GM18951 (cell line): ENCODE results near the gene COMT.

Experiments used
- POLR2A ChIP-seq: IDR thresholded peaks from 4 replicates; pipeline ENCODE4 v1.6.1; 2011; ENCODE audit warnings: mild to moderate bottlenecking; ENCODE audit not compliant: insufficient read length, insufficient read depth; ENCODE audit errors: extremely low read depth
- in situ Hi-C: fragments of 300-500 bp; cut with MboI; formaldehyde crosslinking; loops from one replicate; pipeline ENCODE4 v1.12.0; 2022; ENCODE audit warnings: low sequenced_read_pairs, mixed read lengths, inconsistent platforms; ENCODE audit not compliant: unreplicated experiment

COMT gene

DNA sequence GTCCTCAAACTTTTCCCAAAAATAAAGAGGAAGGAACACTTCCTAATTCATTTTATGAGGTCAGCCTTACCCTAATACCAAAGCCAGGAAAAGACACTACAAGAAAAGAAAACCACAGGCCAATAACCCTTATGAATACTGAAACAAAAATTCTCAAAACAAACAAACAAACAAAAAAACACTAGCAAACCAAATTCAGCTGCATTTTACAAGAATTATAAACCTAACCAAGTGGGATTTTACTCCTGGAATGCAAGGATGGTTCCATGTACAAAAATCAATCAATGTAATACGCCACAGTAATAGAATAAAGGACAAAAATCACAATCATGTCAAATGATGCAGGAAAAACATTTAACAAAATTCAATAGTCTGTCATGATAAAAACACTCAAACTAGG is 61.7 kb downstream of the COMT start:
- TF ChIP-seq POLR2A: no peak
- in situ Hi-C loops: no loop called here

- in situ Hi-C loops: no loop called here
- no peak for TF ChIP-seq POLR2A
Observed at GRCh38 chr22:20004464-20004863, 62.9 kb downstream of the COMT start.

DNA sequence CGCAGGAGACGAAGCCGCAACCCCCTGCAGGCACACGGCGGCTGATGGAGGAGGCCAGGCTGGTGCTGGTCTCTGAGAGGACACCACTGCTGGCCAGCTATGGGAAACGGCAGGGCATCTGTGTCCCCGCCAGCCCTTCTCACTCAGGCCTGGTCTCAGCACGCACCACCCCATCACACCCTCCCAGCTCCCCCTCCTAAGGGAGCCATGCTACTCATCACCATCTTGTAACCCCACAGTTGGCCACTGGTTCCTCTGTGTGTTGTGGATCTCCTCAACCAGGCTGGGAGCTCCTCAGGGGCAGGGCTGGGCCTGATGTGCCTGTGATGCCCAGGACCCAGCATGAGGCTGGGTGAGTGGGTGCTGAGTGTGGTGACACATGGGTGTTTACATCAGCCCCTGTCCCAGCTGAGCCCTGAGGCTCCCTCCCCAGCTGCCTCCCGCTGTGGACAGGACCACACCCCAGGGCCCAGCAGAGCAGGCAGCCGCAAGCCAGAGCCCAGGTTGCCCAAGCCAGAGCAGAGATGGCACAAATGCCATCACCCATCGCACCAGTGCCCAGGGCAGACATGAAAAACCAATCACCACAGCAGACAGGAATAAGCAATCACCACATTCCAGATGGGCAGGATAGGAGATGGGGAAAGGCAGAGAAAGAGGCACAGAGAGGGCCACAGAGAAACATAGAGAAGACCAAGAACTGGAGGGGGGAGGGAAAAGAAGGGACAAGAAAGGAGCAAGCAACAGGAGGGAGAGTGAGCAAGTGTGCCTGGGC is 66.8 kb downstream of the COMT start:
- TF ChIP-seq POLR2A: no peak
- in situ Hi-C loops: no loop called here

DNA sequence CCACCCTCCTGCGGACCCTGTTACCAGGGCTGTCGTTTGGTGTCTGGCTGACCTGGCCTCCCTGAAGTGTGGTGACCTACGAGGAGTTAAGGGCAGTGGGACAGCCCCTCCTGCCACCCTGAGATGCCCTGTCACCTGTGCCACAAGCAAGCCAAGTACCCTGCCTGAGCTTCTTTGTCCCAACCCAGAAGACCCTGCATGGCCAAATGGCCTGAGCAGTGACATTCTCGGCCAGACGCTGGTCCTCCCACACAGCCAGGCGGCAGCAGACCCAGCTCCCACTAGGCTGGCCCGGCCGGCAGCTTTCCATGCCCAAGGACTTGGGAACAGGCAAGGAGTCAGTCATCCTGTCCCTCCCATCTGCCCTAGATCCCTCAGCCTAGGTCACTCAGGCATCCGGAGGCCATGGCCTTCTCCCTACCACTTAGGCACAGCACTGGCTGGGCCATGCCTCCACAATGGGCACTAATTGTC is 67.5 kb downstream of the COMT start:
- no peak for TF ChIP-seq POLR2A
- in situ Hi-C loops: no loop called here

DNA sequence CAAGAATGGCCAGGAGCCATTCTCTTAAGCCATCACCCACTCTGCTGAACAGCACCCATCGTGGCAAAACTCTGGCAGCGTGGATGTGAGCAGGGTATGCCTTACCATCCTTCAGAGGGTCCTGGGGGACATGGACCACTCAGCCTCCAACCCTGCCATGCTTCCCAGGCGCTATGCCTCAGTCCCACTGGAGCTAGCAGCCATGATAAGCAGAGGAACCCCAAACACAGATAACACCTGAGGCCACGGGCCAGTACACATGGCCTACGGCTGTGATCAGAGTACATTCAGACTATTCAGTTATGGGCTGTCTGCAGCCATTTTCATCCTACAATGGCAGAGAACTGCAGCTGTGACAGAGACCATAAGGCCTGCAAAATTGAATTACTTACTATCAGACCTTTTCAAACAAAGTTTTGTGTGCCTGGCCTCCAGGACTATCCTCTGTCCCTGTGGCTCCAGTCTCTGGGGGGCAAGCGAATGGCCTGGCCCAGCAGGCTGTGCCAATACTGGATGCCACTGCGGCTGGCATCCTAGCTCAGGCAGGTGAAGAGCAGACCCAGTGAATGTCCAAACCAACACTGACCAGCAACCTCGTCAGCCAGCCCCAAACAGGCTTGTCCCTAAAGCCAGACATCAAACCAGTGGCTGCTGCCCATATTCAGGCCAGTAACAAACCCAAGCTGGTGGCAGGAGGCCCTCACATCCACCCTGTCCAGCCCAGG is 68.2 kb downstream of the COMT start:
- in situ Hi-C loops: no loop called here
- TF ChIP-seq POLR2A: no peak

DNA sequence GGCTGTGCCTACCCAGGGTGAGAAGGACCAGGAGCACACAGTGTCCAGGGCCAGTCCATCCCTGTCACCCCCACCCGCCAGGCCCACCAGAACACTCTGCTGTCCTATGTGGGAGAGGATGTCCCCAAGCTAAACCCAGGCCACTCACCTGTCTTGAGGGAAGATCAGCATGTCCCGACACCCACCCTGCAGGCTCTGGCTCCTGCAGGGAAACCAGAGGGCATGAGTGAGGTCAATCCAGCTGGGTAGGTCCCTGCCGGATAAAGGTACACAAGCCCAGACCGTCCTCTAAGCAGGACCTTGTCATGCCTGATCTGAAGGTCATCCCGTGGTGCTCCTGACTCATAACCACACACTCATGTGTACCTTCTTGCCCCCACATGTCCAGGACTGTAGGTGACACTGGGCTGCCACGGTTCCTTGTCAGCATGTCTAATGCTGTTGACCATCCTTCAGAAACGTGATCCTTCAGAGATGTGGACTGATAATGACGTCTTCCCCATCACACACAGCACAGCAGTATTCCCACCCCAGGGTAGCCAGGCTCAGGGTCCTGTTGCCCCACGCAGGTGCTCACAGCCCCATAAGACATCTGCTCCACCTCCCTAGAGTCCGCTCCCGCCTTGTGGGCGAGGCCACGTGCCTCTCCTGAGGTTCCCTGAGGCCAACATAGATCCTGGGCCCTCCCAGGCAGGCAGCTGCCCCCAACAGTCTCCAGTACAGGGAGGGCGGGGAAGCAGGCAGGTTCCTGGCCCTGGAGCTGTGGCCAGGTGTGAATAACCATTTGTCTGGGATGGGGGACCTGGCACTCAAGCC is 68.9 kb downstream of the COMT start:
- in situ Hi-C loops: no loop called here
- TF ChIP-seq POLR2A: no peak

- in situ Hi-C loops: no loop called here
- TF ChIP-seq POLR2A: no peak
Observed at GRCh38 chr22:20011123-20011992, 69.8 kb downstream of the COMT start.

DNA sequence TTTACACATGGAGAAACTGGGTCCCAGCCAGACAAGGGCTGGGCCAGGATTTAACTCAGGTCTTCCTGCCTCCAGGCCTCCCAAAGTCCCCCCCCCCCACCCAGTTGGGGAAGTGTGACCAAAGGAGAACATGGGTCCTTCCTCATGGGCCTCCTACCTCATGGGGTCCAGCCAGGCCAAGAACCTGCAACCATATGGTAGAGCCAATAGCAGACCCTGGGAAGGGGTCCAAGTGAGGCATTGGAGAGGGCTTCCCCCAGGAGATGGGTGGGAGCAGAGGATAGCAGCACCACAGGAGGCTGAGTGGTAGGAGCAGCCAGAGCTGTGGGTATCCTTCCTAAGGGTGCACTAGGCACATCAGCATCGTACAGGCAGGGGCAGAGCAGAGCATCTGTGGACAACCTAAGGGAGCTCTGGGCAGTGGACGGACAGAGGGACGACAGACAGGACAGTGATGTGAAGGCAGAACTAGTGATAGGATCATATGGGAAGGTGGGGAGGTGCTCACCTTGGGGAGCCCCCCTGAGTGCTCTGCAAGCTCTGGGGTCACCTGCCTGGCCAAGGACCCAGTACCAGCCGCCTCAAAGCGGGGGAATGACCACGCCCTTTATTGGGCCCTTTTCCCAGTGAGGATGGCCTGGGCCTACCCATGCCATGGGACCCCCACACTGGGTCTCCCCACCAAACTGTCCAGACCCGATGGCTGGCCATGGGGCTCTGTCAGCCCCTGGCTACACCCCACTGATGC is 70.6 kb downstream of the COMT start:
- in situ Hi-C loops: no loop called here
- TF ChIP-seq POLR2A: no peak

- in situ Hi-C loops: no loop called here
- TF ChIP-seq POLR2A: no peak
Observed at GRCh38 chr22:20012741-20013331, 71.3 kb downstream of the COMT start.

DNA sequence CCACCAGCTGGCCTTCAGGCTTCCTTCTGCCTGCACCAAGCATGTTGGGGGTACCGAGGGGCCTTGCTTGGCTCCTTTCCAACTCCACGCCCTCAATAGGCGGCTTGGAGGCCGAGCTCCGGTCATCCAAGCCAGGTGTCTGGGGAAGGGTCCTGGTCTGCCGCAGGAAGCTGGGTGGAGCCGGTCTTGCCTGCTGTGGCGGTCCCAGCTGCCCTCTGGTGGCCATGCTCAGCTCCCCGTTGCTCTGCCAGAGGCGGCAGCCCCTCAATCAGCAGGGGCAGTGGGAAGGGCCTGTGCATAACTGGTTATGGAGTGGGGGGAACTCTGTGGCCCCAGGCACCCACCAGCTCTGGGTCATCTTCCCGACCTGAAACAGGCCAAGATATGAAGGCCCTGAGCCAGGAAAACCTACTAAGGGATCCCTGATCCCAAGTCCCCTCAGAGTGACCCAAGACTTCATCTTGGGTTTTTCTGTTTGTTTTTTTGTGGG is 71.9 kb downstream of the COMT start:
- in situ Hi-C loops: no loop called here
- TF ChIP-seq POLR2A: no peak

GRCh38 chr22:20014526-20015186 is 73.1 kb downstream of the COMT start:
- no peak for TF ChIP-seq POLR2A
- in situ Hi-C loops: no loop called here
